HCT116 (cell line): ENCODE results near the gene DNAJC5. TPM values are rescaled to one million over a fixed set of nuclear protein-coding genes. Genes with fewer than 3 reads are reported as not detected.

Experiments used
- ATAC-seq: fragments of 200-7000 bp; cut with Tn5 transposase; 2 replicates; pipeline ENCODE4 v1.9.1; 2020; ENCODE audit warnings: mild to moderate bottlenecking, moderate library complexity
- BruUV-seq: library from RNA; stranded (reverse); fragments of 400-500 nt; replicated peaks from 2 replicates; lab custom pipeline; 2021; lab: Mats Ljungman, UMichigan
- CTCF ChIA-PET: fragments of 300-600 bp; sonication (Branson Sonifier 250); formaldehyde crosslinking; loops from one replicate; lab custom pipeline; 2021; ENCODE audit warnings: antibody characterized with exemption; lab: Charles Lee
- POLR2A ChIA-PET: fragments of 300-600, 350-600 bp; sonication (Branson Sonifier 250); formaldehyde crosslinking; loops from one replicate; lab custom pipeline; 2021; ENCODE audit warnings: antibody characterized with exemption; lab: Charles Lee
- RAD21 ChIA-PET, 2 experiments: fragments of 300-600 bp; sonication (Branson Sonifier 250); formaldehyde crosslinking; loops; one replicate each; lab custom pipeline; 2023; ENCODE audit warnings: low total read pairs in 2 of 2; ENCODE audit not compliant: uncharacterized antibody in 2 of 2, unreplicated experiment in 2 of 2, low non-redundant PET in 1 of 2; lab: Charles Lee
- DNase-seq: peaks from one replicate; pipeline ENCODE4 v3.0.0-alpha.2; 2010; ENCODE audit warnings: low read depth, low spot score
- H2AFZ ChIP-seq: fragments of 200-600 bp; shearing (Covaris generic), sonication (generic); 2 replicates; pipeline ENCODE4 v1.6.1; 2017; ENCODE audit warnings: low read depth, mixed run types, mixed read lengths, antibody characterized with exemption, low read length; ENCODE audit not compliant: poor library complexity, severe bottlenecking
- H3K27ac ChIP-seq: 2 replicates; pipeline ENCODE4 v1.5.1; 2012; ENCODE audit warnings: low read depth, low read length
- H3K27me3 ChIP-seq: fragments of 200-600 bp; sonication (generic); 2 replicates; pipeline ENCODE4 v1.6.1; 2016; ENCODE audit warnings: mixed run types, low read length, mixed read lengths; ENCODE audit not compliant: insufficient read depth
- H3K36me3 ChIP-seq, 2 experiments: fragments of 200-500 bp in 1 of 2; fragments of 200-600 bp in 1 of 2; sonication (Bioruptor generic) in 1 of 2; sonication (generic) in 1 of 2; 2 replicates each; pipeline versions ENCODE4 v1.5.1 to v1.6.1; 2014 to 2016; ENCODE audit warnings: low read length in 2 of 2, inconsistent platforms in 1 of 2, mixed read lengths in 1 of 2, mixed run types in 1 of 2; ENCODE audit not compliant: insufficient read depth in 2 of 2, control insufficient read depth in 1 of 2
- H3K4me1 ChIP-seq, 2 experiments: fragments of 200-600 bp in 1 of 2; sonication (generic) in 1 of 2; 2 replicates each; pipeline versions ENCODE4 v1.5.1 to v1.6.1; 2012 to 2017; ENCODE audit warnings: low read length in 2 of 2, inconsistent platforms in 1 of 2, mild to moderate bottlenecking in 1 of 2, mixed read lengths in 1 of 2, mixed run types in 1 of 2, moderate library complexity in 1 of 2; ENCODE audit not compliant: insufficient read depth in 2 of 2, control insufficient read depth in 1 of 2
- H3K4me2 ChIP-seq: fragments of 200-600 bp; sonication (generic); 2 replicates; pipeline ENCODE4 v1.6.1; 2017; ENCODE audit warnings: mixed run types, low read length, mixed read lengths
- H3K4me3 ChIP-seq, 2 experiments: fragments of 200-600 bp in 1 of 2; sonication (generic) in 1 of 2; replicated peaks in 1 of 2; 2 replicates each; pipeline ENCODE4 v1.5.1; 2011 to 2016; ENCODE audit warnings: low read length in 2 of 2, control low read depth in 1 of 2, low read depth in 1 of 2, mild to moderate bottlenecking in 1 of 2, mixed read lengths in 1 of 2, mixed run types in 1 of 2
- H3K79me2 ChIP-seq: fragments of 200-600 bp; sonication (generic); 2 replicates; pipeline ENCODE4 v1.6.1; 2017; ENCODE audit warnings: mild to moderate bottlenecking, mixed run types, low read length, moderate library complexity, mixed read lengths; ENCODE audit not compliant: insufficient read depth
- H3K9ac ChIP-seq: fragments of 200-600 bp; sonication (generic); 2 replicates; pipeline ENCODE4 v1.6.1; 2016; ENCODE audit warnings: low read length, mixed read lengths
- H3K9me2 ChIP-seq: fragments of 200-600 bp; sonication (generic), shearing (Covaris generic); 2 replicates; pipeline ENCODE4 v1.6.1; 2017; ENCODE audit warnings: mixed run types, mild to moderate bottlenecking, moderate library complexity; ENCODE audit not compliant: insufficient read depth
- H3K9me3 ChIP-seq, 2 experiments: fragments of 200-500 bp in 1 of 2; fragments of 200-600 bp in 1 of 2; sonication (Bioruptor generic) in 1 of 2; sonication (generic) in 1 of 2; 2 replicates each; pipeline ENCODE4 v1.6.1; 2014 to 2017; ENCODE audit warnings: low read length in 2 of 2, mixed read lengths in 2 of 2, inconsistent platforms in 1 of 2, low read depth in 1 of 2, mild to moderate bottlenecking in 1 of 2, mixed run types in 1 of 2, moderate library complexity in 1 of 2; ENCODE audit not compliant: control insufficient read depth in 1 of 2, insufficient read depth in 1 of 2
- H4K20me1 ChIP-seq: fragments of 200-600 bp; sonication (generic), shearing (Covaris generic); 2 replicates; pipeline ENCODE4 v1.6.1; 2017; ENCODE audit warnings: mixed run types, mild to moderate bottlenecking, moderate library complexity; ENCODE audit not compliant: insufficient read depth
- CBX3 ChIP-seq: IDR thresholded peaks from 2 replicates; pipeline ENCODE4 v1.6.1; 2012; ENCODE audit warnings: low read depth
- CEBPB ChIP-seq: IDR thresholded peaks from 2 replicates; pipeline ENCODE4 v1.6.1; 2012; ENCODE audit warnings: low read depth
- CTCF ChIP-seq, 3 experiments: fragments of 200-600 bp in 1 of 3; sonication (generic) in 1 of 3; IDR thresholded peaks in 2 of 3; conservative IDR thresholded peaks in 1 of 3; 2 replicates each; pipeline ENCODE4 v1.5.1; 2012 to 2017; ENCODE audit warnings: low read depth in 2 of 3, low read length in 2 of 3, antibody characterized with exemption in 1 of 3, borderline replicate concordance in 1 of 3, control low read depth in 1 of 3, mild to moderate bottlenecking in 1 of 3, mixed read lengths in 1 of 3, mixed run types in 1 of 3, moderate library complexity in 1 of 3; ENCODE audit not compliant: insufficient read depth in 1 of 3
- ELF1 ChIP-seq: IDR thresholded peaks from 2 replicates; pipeline ENCODE4 v1.6.1; 2012; ENCODE audit warnings: low read depth, borderline replicate concordance
- EZH2 ChIP-seq: fragments of 200-600 bp; sonication (generic); IDR thresholded peaks from 2 replicates; pipeline ENCODE4 v1.6.1; 2017; ENCODE audit warnings: antibody characterized with exemption, mixed run types
- EZH2phosphoT487 ChIP-seq: fragments of 200-600 bp; IDR thresholded peaks from 2 replicates; pipeline ENCODE4 v1.6.1; 2018; ENCODE audit warnings: antibody characterized with exemption, borderline replicate concordance
- FOSL1 ChIP-seq: IDR thresholded peaks from 2 replicates; pipeline ENCODE4 v1.6.1; 2012; ENCODE audit warnings: low read depth
- JUND ChIP-seq: IDR thresholded peaks from 2 replicates; pipeline ENCODE4 v1.6.1; 2012
- POLR2A ChIP-seq: IDR thresholded peaks from 2 replicates; pipeline ENCODE4 v1.7.0; 2011; ENCODE audit warnings: borderline replicate concordance; ENCODE audit not compliant: insufficient read depth, insufficient read length; ENCODE audit errors: extremely low read depth
- RAD21 ChIP-seq: IDR thresholded peaks from 2 replicates; pipeline ENCODE4 v1.6.1; 2012; ENCODE audit warnings: low read depth, mild to moderate bottlenecking
- SIN3A ChIP-seq: IDR thresholded peaks from 2 replicates; pipeline ENCODE4 v1.6.1; 2012; ENCODE audit warnings: low read depth
- SP1 ChIP-seq: IDR thresholded peaks from 2 replicates; pipeline ENCODE4 v1.6.1; 2012; ENCODE audit warnings: low read depth
- SRF ChIP-seq: IDR thresholded peaks from 2 replicates; pipeline ENCODE4 v1.6.1; 2012; ENCODE audit warnings: low read depth
- TCF7L2 ChIP-seq: IDR thresholded peaks from 2 replicates; pipeline ENCODE4 v1.7.0; 2011; ENCODE audit warnings: borderline replicate concordance, inconsistent platforms; ENCODE audit not compliant: insufficient read depth, insufficient read length; ENCODE audit errors: extremely low read depth
- YY1 ChIP-seq: IDR thresholded peaks from 2 replicates; pipeline ENCODE4 v1.6.1; 2011; ENCODE audit warnings: low read length, low read depth, moderate library complexity, mild to moderate bottlenecking; ENCODE audit not compliant: insufficient replicate concordance; ENCODE audit errors: extremely low read depth
- ZFX ChIP-seq: fragments of 450-650 bp; IDR thresholded peaks from 2 replicates; pipeline ENCODE4 v1.6.1; 2017
- intact Hi-C: fragments of 100-400 bp; cut with micrococcal nuclease; formaldehyde crosslinking; loops from 2 replicates; pipeline ENCODE4 v1.10.0; 2022
- total RNA-seq: library from RNA; stranded (reverse); gene quantifications from one replicate; pipeline ENCODE4 v1.2.1, GENCODE V29; 2021; ENCODE audit not compliant: unreplicated experiment
- TF ChIP-seq, protein P1 (sequence below): IDR thresholded peaks from 2 replicates; pipeline ENCODE4 v1.6.1; 2011; ENCODE audit warnings: mild to moderate bottlenecking, low read length, moderate library complexity; ENCODE audit not compliant: insufficient replicate concordance; ENCODE audit errors: extremely low read depth
- TF ChIP-seq, protein P2 (sequence below): IDR thresholded peaks from 2 replicates; pipeline ENCODE4 v1.6.1; 2012; ENCODE audit warnings: low read depth
- TF ChIP-seq, protein P3 (sequence below): IDR thresholded peaks from 2 replicates; pipeline ENCODE4 v1.6.1; 2012

Gene DNAJC5
- total RNA-seq, 1 experiment from 2014 or later, result 38.3 TPM

DNA sequence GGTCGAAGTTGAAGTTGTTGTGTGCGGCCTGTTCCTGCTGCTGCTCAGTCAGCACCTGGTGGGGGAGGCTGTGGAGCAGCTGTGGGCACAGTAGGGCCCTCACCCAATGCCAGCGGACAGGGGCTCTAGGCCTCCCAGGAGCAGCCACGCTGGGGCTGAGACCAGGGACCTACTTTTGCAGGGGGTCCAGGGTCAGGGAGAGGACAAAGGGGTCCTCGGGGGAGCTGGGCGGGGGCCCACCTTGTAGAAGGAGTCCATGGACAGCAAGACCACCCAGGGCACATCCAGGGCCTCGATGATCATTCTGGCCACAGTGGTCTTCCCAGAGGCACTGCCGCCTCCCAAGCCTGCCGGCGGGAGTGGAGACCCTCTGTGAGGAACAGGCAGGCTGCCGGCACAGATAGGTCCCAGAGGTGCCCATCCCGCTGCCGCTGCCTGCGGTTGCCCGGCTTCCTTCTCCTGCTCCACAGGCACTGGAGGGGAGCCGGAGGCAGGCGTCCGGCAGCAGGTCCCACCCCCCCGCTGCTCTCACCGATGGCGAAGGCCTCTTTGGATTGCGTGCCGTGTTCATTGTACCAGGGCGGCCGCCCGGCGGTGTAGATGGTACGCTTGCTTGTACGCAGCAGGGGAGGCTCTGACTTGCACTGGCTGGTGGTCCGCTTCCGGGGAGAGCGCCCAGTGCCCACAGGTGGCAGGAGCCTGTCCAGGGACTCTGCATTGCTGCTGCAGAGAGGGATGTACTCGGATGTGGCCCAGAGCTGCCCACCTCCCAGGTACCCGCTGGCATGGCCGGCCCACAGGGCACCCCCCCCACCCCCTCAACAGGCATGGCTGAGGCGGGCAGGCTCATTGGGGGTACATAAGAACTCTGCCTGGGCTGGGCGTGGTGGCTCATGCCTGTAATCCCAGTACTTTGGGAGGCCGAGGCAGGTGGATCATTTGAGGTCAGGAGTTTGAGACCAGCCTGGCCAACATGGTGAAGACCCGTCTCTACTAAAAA is 51.3 kb downstream of the DNAJC5 start:
- H3K9me2 ChIP-seq, result no peaks in the 10 kb centered on the region
- no peaks in the 10 kb centered on the region for H3K9me3 ChIP-seq
- H2AFZ ChIP-seq, result no peak overlapping the region
- ChIA-PET POLR2A (no interaction called here), CTCF (no interaction called here), RAD21 (no interaction called here)
- H3K36me3 ChIP-seq, result peaks cover 16 to 29% of the 10 kb centered on the region in 2 experiments; a peak in 2 of 4 replicates
- no peak overlapping the region for H3K9ac ChIP-seq
- H3K4me3 ChIP-seq, result no peak overlapping the region
- H3K27me3 ChIP-seq, result no peaks in the 10 kb centered on the region
- H3K4me1 ChIP-seq, result peaks cover 11 to 29% of the 10 kb centered on the region in 2 experiments; a peak in 3 of 4 replicates
- no peak for DNase-seq
- intact Hi-C loops, result no loop called here
- no TSS peak for BruUV-seq
- H3K79me2 ChIP-seq, result peaks cover 61% of the 10 kb centered on the region
- no peak overlapping the region for H3K27ac ChIP-seq
- ATAC-seq, result no peak
- H4K20me1 ChIP-seq, result no peaks in the 10 kb centered on the region; the same call in 1 of the 2 replicates
- no peak overlapping the region for H3K4me2 ChIP-seq
- TF ChIP-seq SIN3A, result no peak
- TF ChIP-seq, protein P1, sequence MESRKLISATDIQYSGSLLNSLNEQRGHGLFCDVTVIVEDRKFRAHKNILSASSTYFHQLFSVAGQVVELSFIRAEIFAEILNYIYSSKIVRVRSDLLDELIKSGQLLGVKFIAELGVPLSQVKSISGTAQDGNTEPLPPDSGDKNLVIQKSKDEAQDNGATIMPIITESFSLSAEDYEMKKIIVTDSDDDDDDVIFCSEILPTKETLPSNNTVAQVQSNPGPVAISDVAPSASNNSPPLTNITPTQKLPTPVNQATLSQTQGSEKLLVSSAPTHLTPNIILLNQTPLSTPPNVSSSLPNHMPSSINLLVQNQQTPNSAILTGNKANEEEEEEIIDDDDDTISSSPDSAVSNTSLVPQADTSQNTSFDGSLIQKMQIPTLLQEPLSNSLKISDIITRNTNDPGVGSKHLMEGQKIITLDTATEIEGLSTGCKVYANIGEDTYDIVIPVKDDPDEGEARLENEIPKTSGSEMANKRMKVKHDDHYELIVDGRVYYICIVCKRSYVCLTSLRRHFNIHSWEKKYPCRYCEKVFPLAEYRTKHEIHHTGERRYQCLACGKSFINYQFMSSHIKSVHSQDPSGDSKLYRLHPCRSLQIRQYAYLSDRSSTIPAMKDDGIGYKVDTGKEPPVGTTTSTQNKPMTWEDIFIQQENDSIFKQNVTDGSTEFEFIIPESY, result no peak
- no peak for TF ChIP-seq FOSL1
- TF ChIP-seq YY1, result no peak
- TF ChIP-seq RAD21, result no peak
- no peak for TF ChIP-seq SRF
- no peak for TF ChIP-seq EZH2phosphoT487
- TF ChIP-seq ZFX, result no peak
- TF ChIP-seq, protein P2, sequence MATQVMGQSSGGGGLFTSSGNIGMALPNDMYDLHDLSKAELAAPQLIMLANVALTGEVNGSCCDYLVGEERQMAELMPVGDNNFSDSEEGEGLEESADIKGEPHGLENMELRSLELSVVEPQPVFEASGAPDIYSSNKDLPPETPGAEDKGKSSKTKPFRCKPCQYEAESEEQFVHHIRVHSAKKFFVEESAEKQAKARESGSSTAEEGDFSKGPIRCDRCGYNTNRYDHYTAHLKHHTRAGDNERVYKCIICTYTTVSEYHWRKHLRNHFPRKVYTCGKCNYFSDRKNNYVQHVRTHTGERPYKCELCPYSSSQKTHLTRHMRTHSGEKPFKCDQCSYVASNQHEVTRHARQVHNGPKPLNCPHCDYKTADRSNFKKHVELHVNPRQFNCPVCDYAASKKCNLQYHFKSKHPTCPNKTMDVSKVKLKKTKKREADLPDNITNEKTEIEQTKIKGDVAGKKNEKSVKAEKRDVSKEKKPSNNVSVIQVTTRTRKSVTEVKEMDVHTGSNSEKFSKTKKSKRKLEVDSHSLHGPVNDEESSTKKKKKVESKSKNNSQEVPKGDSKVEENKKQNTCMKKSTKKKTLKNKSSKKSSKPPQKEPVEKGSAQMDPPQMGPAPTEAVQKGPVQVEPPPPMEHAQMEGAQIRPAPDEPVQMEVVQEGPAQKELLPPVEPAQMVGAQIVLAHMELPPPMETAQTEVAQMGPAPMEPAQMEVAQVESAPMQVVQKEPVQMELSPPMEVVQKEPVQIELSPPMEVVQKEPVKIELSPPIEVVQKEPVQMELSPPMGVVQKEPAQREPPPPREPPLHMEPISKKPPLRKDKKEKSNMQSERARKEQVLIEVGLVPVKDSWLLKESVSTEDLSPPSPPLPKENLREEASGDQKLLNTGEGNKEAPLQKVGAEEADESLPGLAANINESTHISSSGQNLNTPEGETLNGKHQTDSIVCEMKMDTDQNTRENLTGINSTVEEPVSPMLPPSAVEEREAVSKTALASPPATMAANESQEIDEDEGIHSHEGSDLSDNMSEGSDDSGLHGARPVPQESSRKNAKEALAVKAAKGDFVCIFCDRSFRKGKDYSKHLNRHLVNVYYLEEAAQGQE, result no peak
- no peak for TF ChIP-seq SP1
- no peak for TF ChIP-seq CBX3
- no peak for TF ChIP-seq TCF7L2
- no peak for TF ChIP-seq ELF1
- no peak for TF ChIP-seq CEBPB
- no peak for TF ChIP-seq CTCF (IDR thresholded peaks at IDR 0.05 in 2 of 3, conservative IDR thresholded peaks at IDR 0.05 in 1 of 3; ENCODE audit: borderline replicate concordance in 1 of 3, insufficient read depth in 1 of 3, low read depth in 2 of 3, low read length in 2 of 3)
- TF ChIP-seq, protein P3, sequence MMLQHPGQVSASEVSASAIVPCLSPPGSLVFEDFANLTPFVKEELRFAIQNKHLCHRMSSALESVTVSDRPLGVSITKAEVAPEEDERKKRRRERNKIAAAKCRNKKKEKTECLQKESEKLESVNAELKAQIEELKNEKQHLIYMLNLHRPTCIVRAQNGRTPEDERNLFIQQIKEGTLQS, result no peak
- TF ChIP-seq POLR2A, result no peak
- no peak for TF ChIP-seq EZH2
- no peak for TF ChIP-seq JUND
